Stimulated activated CD4-positive, alpha-beta T cell treated with anti-CD3 and anti-CD28 coated beads, TNF-alpha, amount 100 ng/mL, for 1 hour (primary cell): ENCODE results near the gene DNAI7.

Experiments used
- DNase-seq, 3 donors: peaks; one replicate each; pipeline ENCODE4 v3.0.0-alpha.2; 2020; ENCODE audit warnings: low read depth in 3 of 3, low spot score in 1 of 3

The DNAI7 gene

DNA sequence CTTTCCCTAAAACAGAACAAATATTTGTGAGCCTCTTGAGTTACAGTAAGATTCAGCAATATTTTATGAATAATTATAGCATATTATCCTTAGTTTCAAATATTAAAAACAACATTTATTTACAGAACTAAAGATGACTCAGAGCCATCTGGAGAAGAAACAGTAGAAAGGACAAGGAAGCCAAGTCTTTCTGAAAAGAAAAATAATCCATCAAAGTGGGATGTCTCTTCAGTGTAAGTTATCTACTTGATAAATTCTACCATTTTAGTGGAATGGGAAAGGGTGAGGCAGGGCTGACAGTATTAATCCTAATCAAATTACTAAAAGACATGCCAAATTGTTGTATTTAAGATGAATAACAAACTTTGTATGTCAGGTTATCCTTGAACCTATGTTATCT, 88.1 kb downstream of the DNAI7 start:
- no peak for DNase-seq

GRCh38 chr12:25102402-25102801, 92.6 kb downstream of the DNAI7 start:
- DNase-seq, result no peak

- DNase-seq, result no peak
Measured at GRCh38 chr12:25101092-25101445, 93.9 kb downstream of the DNAI7 start.

GRCh38 chr12:25100194-25101091, 94.5 kb downstream of the DNAI7 start:
- DNase-seq, result no peak

- no peak for DNase-seq
Measured at GRCh38 chr12:25099010-25099409, 96.0 kb downstream of the DNAI7 start.

- no peak for DNase-seq
Measured at GRCh38 chr12:25089738-25090137, 105.2 kb downstream of the DNAI7 start.

DNA sequence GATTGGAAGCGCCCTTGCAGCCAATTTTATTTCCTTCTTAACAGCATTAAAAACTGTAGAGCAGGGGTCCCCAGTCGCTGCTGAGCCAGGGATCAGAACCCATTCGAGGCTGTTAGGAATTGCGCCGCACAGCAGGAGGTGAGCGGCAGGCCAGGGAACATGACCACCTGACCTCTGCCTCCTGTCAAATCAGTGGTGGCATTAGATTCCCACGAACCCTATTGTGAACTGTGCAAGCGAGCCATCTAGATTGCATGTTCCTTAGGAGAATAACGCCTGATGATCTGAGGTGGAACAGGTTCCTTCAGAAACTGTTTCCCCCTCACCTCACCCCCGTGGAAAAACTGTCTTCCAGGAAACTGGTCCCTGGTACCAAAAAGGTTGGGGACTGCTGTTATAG, 107.4 kb downstream of the DNAI7 start:
- DNase-seq, result no peak

DNA sequence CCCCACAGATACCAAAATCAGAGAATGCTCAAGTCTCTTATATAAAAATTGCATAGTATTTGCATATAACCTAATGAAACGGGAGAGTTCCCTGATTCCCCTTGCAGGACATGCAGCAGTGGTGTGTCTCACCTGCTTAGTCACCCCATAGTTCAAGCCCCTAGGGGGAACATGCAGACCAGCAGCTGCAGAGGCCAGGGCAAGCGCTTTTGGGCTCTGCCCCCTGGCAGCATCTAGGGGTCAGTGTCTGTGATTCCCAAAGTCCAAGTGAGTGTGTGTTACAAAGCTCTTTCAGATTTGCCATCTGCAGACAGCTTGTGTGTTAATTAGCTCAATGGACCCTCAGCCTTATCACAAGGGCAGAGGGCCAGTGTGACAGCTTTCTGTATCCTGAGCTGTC, 110.1 kb downstream of the DNAI7 start:
- no peak for DNase-seq

- no peak for DNase-seq
Measured at GRCh38 chr12:25083211-25083610, 111.7 kb downstream of the DNAI7 start.

GRCh38 chr12:25082628-25083027, 112.3 kb downstream of the DNAI7 start:
- no peak for DNase-seq

DNA sequence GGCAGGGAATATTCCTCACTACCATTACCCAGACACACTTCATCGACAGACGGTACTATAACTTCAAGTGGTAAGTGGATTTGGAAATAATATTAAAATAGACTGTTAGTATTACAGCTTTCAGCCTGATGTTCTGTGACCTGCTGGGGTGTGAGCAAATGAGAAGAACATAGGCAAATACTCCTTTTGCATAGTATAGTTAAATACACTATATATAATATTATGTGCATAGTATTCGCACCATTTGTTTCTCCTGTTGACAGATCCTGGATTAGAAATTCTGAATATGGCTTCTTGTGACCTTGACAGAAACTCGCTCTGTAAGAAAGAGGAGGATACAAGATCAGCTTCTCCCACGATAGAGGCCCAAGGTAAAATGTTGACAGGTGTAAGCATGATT, 115.6 kb downstream of the DNAI7 start:
- no peak for DNase-seq

DNA sequence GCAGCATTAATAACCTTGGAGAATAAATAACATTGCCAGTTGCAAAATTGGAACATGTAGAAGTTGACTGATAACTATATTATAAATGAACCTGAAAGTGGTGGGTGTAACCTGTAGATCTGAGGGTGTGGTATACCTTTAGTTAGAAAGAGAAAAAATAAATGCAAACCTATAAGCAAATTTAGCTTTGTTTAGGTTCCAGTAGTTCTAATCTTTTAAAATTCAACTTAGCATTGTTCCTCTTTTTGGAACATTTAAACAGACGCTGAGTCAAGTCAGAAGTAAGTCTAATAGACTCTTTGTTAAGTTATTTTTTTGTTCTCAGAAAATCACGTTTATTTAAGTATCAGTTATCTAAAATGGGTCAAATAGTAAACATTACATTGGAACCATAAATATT, 120.0 kb downstream of the DNAI7 start:
- DNase-seq, result no peak

GRCh38 chr12:25074113-25074512, 120.8 kb downstream of the DNAI7 start:
- DNase-seq, result no peak

DNA sequence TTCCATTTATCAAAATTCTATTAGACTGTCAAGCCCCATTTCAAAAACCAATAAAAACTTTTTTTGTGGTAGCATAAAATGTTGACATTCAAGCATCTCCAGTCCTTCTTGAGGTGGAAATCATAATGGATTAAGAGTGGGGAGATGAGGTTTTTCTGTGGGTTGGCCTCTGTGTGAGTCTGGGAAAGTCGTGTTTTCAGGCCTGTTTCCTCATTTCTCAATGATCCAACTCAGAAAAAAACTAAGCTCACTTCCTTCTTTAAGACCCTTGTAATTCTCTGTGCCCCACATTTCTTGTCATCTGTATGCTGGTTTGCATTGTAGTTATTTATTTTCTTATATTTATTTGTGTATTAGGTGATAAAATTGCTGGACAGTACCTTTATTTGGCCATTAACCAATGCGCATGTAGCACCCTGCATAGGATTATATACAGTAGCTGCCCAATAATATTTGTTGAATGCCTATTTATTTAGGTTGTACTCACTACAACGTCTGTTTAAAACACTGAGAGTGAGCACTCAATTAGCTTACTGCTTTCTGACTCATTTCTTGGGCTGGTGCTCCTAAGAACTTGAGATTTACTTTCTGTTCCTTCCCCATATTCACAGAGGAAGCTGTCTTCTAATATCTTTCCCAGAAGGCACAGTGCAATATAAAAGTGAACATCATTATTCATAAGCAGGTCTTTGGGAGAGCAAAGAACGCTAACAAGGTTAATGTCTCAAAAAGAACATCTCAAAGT, 121.9 kb downstream of the DNAI7 start:
- no peak for DNase-seq

DNA sequence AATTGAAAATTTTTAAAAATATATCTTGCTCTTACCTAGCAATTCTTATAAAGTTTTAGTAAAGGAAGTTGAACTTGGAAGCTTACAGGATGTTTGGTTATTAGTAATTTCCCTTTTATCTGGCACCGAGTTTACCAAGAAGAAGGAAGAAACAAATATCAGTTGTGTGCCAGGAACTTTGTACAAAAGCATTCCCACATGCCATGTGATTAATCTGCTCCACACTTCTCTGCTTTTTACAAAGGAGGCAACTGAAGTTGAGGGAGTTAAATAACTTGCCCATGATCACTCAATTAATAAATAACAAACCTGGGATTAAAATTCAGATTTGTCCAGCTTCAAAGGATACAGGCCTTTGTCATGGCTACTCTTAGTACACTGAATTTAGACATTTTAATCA, 123.6 kb downstream of the DNAI7 start:
- no peak for DNase-seq

GRCh38 chr12:25069224-25069623, 125.7 kb downstream of the DNAI7 start:
- no peak for DNase-seq

DNA sequence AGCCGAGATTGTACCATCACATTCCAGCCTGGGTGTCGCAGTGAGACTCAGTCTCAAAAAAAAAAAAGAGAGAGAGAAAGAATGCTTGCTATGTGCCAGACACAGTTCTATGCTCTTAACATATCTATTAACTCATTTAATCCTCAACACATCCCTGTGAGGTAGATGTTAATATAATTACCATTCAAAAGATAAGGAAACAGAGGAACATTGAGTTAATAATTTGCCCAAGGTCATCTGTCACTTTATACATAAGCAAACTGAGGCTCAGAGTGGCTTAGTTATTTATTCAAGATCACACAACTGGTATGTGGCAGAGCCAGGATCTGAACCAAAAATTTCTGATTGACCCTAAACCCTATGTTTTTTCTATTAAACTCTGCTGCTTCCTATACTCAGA, 129.9 kb downstream of the DNAI7 start:
- no peak for DNase-seq

DNA sequence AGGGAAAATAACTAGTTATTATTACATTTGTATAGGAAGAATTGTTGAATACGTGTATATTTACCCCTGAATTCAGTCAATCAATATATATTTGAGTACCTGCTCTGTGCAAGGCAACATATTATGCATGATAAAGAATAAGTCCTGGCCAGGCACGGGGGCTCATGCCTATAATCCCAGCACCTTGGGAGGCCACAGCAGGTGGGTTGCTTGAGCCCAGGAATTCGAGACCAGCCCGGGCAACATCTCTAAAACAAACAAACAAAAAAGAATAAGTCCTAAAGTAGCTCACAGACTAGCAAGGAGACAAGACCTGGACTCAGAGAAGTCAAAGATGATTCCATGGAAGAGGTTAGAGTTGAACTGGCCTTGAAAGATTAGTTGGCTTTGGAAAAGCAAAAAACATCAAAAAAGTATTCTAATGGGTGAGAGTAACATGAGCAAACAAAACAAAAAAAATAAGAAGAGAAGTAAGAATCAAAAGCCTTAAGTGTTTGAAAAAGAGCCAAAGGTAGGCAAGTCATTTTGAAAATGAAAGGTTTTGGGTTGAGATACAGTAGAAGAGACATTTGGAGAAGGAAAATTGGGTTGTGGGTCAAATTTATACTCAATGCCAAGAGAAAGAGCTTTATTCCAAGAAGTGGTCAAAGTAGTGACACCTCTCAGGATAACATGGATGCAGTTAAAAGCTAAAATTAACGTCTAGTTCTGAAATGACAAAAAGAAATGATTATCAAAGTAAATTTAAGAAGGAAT, 130.9 kb downstream of the DNAI7 start:
- no peak for DNase-seq

DNA sequence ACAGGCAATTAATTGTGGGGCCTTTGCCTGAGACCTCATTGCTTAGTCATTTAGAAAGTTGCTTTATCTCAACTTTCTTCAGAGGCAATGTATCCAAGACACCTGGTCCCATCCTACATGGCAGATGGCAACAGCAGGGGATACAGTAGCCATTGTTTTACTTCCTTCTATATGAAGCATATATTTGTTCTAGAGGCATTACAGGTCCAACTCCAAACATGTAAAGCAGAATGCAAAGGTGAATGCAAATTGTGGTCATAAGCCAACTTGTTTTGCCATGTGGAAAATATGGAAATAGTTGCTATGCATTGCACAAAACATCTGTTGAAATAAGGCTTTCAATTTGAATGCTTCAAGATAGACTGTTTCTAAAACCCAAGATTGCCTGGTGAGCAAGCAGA, 136.3 kb downstream of the DNAI7 start:
- DNase-seq, result no peak
